Trophoblast cell (in vitro differentiated cells and primary cell): ENCODE measurements around the gene EPAS1.

Experiments
- DNase-seq, 2 donors: peaks; one replicate each; pipeline ENCODE4 v3.0.0-alpha.2; 2016
- H2AFZ ChIP-seq: 2 replicates; pipeline ENCODE4 v1.6.1; 2013; ENCODE audit warnings: low read length, moderate library complexity, mild to moderate bottlenecking; ENCODE audit not compliant: insufficient read depth, poor library complexity
- H2AK5ac ChIP-seq: 2 replicates; pipeline ENCODE4 v1.6.1; 2013; ENCODE audit warnings: mild to moderate bottlenecking, low read length
- H2BK120ac ChIP-seq: 2 replicates; pipeline ENCODE4 v1.6.1; 2013; ENCODE audit warnings: low read length, mild to moderate bottlenecking, moderate library complexity; ENCODE audit not compliant: insufficient read depth, poor library complexity
- H2BK12ac ChIP-seq: 2 replicates; pipeline ENCODE4 v1.6.1; 2013; ENCODE audit warnings: mild to moderate bottlenecking, low read length, moderate library complexity
- H2BK5ac ChIP-seq: 2 replicates; pipeline ENCODE4 v1.6.1; 2013; ENCODE audit warnings: low read length, low read depth, moderate library complexity, mild to moderate bottlenecking; ENCODE audit not compliant: poor library complexity
- H3K14ac ChIP-seq: 2 replicates; pipeline ENCODE4 v1.6.1; 2013; ENCODE audit warnings: mild to moderate bottlenecking, low read length
- H3K18ac ChIP-seq: 2 replicates; pipeline ENCODE4 v1.6.1; 2013; ENCODE audit warnings: mild to moderate bottlenecking, low read length
- H3K23ac ChIP-seq: 2 replicates; pipeline ENCODE4 v1.6.1; 2013; ENCODE audit warnings: low read length
- H3K27ac ChIP-seq: 2 replicates; pipeline ENCODE4 v1.5.1; 2013; ENCODE audit warnings: low read depth, mild to moderate bottlenecking, inconsistent platforms, low read length, moderate library complexity
- H3K27me3 ChIP-seq: 2 replicates; pipeline ENCODE4 v1.6.1; 2013; ENCODE audit warnings: inconsistent platforms, mild to moderate bottlenecking, low read length, moderate library complexity; ENCODE audit not compliant: insufficient read depth
- H3K36me3 ChIP-seq, 2 experiments: 1 replicate in 1 of 2; 2 replicates in 1 of 2; pipeline ENCODE4 v1.6.1; 2013; ENCODE audit warnings: low read length in 2 of 2, mild to moderate bottlenecking in 2 of 2, moderate library complexity in 1 of 2; ENCODE audit not compliant: insufficient read depth in 2 of 2, control insufficient read depth in 1 of 2
- H3K4ac ChIP-seq: 2 replicates; pipeline ENCODE4 v1.6.1; 2013; ENCODE audit warnings: low read depth, mild to moderate bottlenecking, low read length, moderate library complexity
- H3K4me1 ChIP-seq, 2 experiments: 1 replicate in 1 of 2; 2 replicates in 1 of 2; pipeline ENCODE4 v1.6.1; 2013; ENCODE audit warnings: low read length in 2 of 2, mild to moderate bottlenecking in 2 of 2, moderate library complexity in 1 of 2; ENCODE audit not compliant: insufficient read depth in 2 of 2, control insufficient read depth in 1 of 2
- H3K4me2 ChIP-seq: 2 replicates; pipeline ENCODE4 v1.6.1; 2013; ENCODE audit warnings: inconsistent platforms, mild to moderate bottlenecking, low read length, moderate library complexity
- H3K4me3 ChIP-seq: 2 replicates; pipeline ENCODE4 v1.5.1; 2013; ENCODE audit warnings: mild to moderate bottlenecking, low read depth, low read length, inconsistent platforms
- H3K79me1 ChIP-seq: one replicate; pipeline ENCODE4 v1.6.1; 2013; ENCODE audit warnings: low read length
- H3K79me2 ChIP-seq: 2 replicates; pipeline ENCODE4 v1.6.1; 2013; ENCODE audit warnings: low read length, mild to moderate bottlenecking; ENCODE audit not compliant: control insufficient read depth, insufficient read depth, poor library complexity
- H3K9ac ChIP-seq: 2 replicates; pipeline ENCODE4 v1.6.1; 2013; ENCODE audit warnings: mild to moderate bottlenecking, low read length
- H3K9me3 ChIP-seq: 2 replicates; pipeline ENCODE4 v1.6.1; 2013; ENCODE audit warnings: low read depth, mild to moderate bottlenecking, control low read depth, inconsistent platforms, low read length; ENCODE audit not compliant: insufficient read depth
- H4K12ac ChIP-seq: 2 replicates; pipeline ENCODE4 v1.6.1; 2013; ENCODE audit warnings: low read depth, mild to moderate bottlenecking, low read length, moderate library complexity
- H4K8ac ChIP-seq: 2 replicates; pipeline ENCODE4 v1.6.1; 2013; ENCODE audit warnings: low read depth, mild to moderate bottlenecking, low read length, moderate library complexity
- H4K91ac ChIP-seq: one replicate; pipeline ENCODE4 v1.6.1; 2013; ENCODE audit warnings: low read depth, mild to moderate bottlenecking, low read length, moderate library complexity
- WGBS: extraction: QIAGEN DNeasy Blood & Tissue Kit; methylation state at CpG from one replicate; pipeline ENCODE4 v1.1.7; 2013; ENCODE audit warnings: missing lambda C conversion rate; ENCODE audit not compliant: insufficient read length, insufficient coverage; ENCODE audit errors: extremely low coverage; 5-methylcytosine and 5-hydroxymethylcytosine counted together

The EPAS1 gene

GRCh38 chr2:46300406-46300832, 3.2 kb downstream of the EPAS1 start:
- Histone ChIP-seq H3K4me3 (peak overlapping the region; percentile 40), H4K91ac (no peak overlapping the region), H3K4me1 (peaks cover 21 to 26% of the 10 kb centered on the region in 2 experiments), H3K79me2 (peaks cover 65% of the 10 kb centered on the region), H3K9me3 (no peaks in the 10 kb centered on the region), H2AFZ (no peak overlapping the region), H4K12ac (no peak overlapping the region), H3K9ac (peak overlapping the region; percentile 74), H3K36me3 (peaks cover 21 to 24% of the 10 kb centered on the region in 2 experiments), H3K23ac (no peak overlapping the region), H3K79me1 (peaks cover 42% of the 10 kb centered on the region), H3K4me2 (peak overlapping the region; percentile 81), H3K4ac (peak overlapping the region; percentile 98), H2BK12ac (no peak overlapping the region), H3K14ac (no peak overlapping the region), H4K8ac (no peak overlapping the region), H2AK5ac (no peak overlapping the region), H3K27ac (peak overlapping the region; percentile 79), H2BK5ac (no peak overlapping the region), H2BK120ac (no peak overlapping the region), H3K18ac (no peak overlapping the region), H3K27me3 (no peaks in the 10 kb centered on the region)
- peak in 1 of 2 donors; percentile 60 for DNase-seq
- WGBS: no CpG with 5 or more reads among the region's 6 CpGs

GRCh38 chr2:46302005-46302695, 4.9 kb downstream of the EPAS1 start:
- Histone ChIP-seq H3K9ac (no peak overlapping the region), H3K18ac (no peak overlapping the region), H3K79me1 (peaks cover 39% of the 10 kb centered on the region), H2AFZ (no peak overlapping the region), H4K8ac (no peak overlapping the region), H3K14ac (no peak overlapping the region), H3K4me1 (peaks cover 24% of the 10 kb centered on the region in 2 experiments), H3K4ac (peak overlapping the region; percentile 57), H4K91ac (no peak overlapping the region), H2BK12ac (no peak overlapping the region), H4K12ac (no peak overlapping the region), H3K23ac (no peak overlapping the region), H3K27ac (no peak overlapping the region), H2BK5ac (no peak overlapping the region), H3K79me2 (peaks cover 58% of the 10 kb centered on the region), H3K36me3 (peaks cover 25 to 26% of the 10 kb centered on the region in 2 experiments), H3K9me3 (no peaks in the 10 kb centered on the region), H2AK5ac (no peak overlapping the region), H2BK120ac (no peak overlapping the region), H3K4me2 (peak overlapping the region; percentile 48), H3K27me3 (no peaks in the 10 kb centered on the region), H3K4me3 (no peak overlapping the region)
- WGBS: no CpG with 5 or more reads among the region's 4 CpGs
- DNase-seq: no peak

- Histone ChIP-seq H3K4ac (peak overlapping the region; percentile 98), H2BK120ac (no peak overlapping the region), H3K14ac (no peak overlapping the region), H2AK5ac (no peak overlapping the region), H3K27ac (peak overlapping the region; percentile 14), H2BK12ac (no peak overlapping the region), H3K4me1 (peaks cover 31 to 33% of the 10 kb centered on the region in 2 experiments), H2AFZ (no peak overlapping the region), H4K12ac (no peak overlapping the region), H3K79me2 (peaks cover 58% of the 10 kb centered on the region), H4K8ac (no peak overlapping the region), H3K27me3 (no peaks in the 10 kb centered on the region), H2BK5ac (no peak overlapping the region), H3K23ac (no peak overlapping the region), H3K18ac (no peak overlapping the region), H4K91ac (no peak overlapping the region), H3K4me2 (no peak overlapping the region), H3K4me3 (no peak overlapping the region), H3K9ac (no peak overlapping the region), H3K79me1 (peaks cover 33% of the 10 kb centered on the region), H3K36me3 (peaks cover 28 to 31% of the 10 kb centered on the region in 2 experiments), H3K9me3 (no peaks in the 10 kb centered on the region)
- DNase-seq: peak in 1 of 2 donors; percentile 6
- WGBS: no CpG with 5 or more reads among the region's 3 CpGs
Observed at GRCh38 chr2:46303233-46303632, 6.0 kb downstream of the EPAS1 start.

- peak overlapping the region; percentile 15 for H3K4me2 ChIP-seq
- no peak overlapping the region for H3K14ac ChIP-seq
- peaks cover 31 to 36% of the 10 kb centered on the region in 2 experiments for H3K4me1 ChIP-seq
- H3K18ac ChIP-seq: no peak overlapping the region
- no peak overlapping the region for H4K91ac ChIP-seq
- peak overlapping the region; percentile 98 for H3K4ac ChIP-seq
- no peak overlapping the region for H2AK5ac ChIP-seq
- H3K23ac ChIP-seq: no peak overlapping the region
- H2BK120ac ChIP-seq: no peak overlapping the region
- H2AFZ ChIP-seq: no peak overlapping the region
- no peak overlapping the region for H3K27ac ChIP-seq
- no CpG with 5 or more reads among the region's 5 CpGs for WGBS
- H3K79me1 ChIP-seq: peaks cover 27% of the 10 kb centered on the region
- no peak overlapping the region for H4K8ac ChIP-seq
- H3K4me3 ChIP-seq: no peak overlapping the region
- peaks cover 22 to 25% of the 10 kb centered on the region in 2 experiments for H3K36me3 ChIP-seq
- H2BK12ac ChIP-seq: no peak overlapping the region
- no peak overlapping the region for H2BK5ac ChIP-seq
- DNase-seq: peak in 1 of 2 donors; percentile 27
- no peak overlapping the region for H4K12ac ChIP-seq
- H3K9ac ChIP-seq: no peak overlapping the region
- H3K27me3 ChIP-seq: no peaks in the 10 kb centered on the region
- H3K79me2 ChIP-seq: peaks cover 55% of the 10 kb centered on the region
- H3K9me3 ChIP-seq: no peaks in the 10 kb centered on the region
Observed at GRCh38 chr2:46303822-46304221, 6.6 kb downstream of the EPAS1 start.
